SW480 (cell line): ENCODE data around the gene NKX1-2.

ENCODE experiments used
- DNase-seq: peaks from one replicate; pipeline ENCODE4 v3.0.0-alpha.2; 2016; ENCODE audit warnings: low spot score

Gene NKX1-2

GRCh38 chr10:124450012-124450782 is at the start of gene NKX1-2:
NKX1-2 (minus strand) TSS chr10:124450035; CDS start chr10:124449943, 92 bp downstream.
- no peak for DNase-seq

GRCh38 chr10:124498056-124498455 is 48.2 kb upstream of the NKX1-2 start:
- no peak for DNase-seq

GRCh38 chr10:124497196-124497881 is 47.5 kb upstream of the NKX1-2 start:
- no peak for DNase-seq

DNA sequence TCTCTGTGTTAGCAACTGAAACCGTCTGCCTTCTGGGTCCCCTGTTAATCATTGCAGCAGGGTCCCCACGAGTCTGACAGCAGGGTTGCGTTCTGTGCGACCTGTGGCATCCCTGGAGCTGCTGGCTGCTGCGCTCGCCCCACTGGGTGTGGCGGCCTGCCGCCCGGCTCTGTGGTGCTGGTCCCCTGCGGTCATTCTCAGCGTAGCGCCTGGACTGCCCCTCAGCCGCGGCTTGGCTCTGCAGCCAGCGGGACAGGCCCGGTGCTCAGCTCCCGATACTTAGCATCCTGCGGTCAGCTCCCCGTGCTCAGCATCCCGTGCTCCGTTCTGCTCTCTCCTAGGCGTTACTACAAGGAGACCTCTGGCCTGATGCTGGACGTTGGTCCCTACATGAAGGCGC is 46.8 kb upstream of the NKX1-2 start:
- no peak for DNase-seq

DNA sequence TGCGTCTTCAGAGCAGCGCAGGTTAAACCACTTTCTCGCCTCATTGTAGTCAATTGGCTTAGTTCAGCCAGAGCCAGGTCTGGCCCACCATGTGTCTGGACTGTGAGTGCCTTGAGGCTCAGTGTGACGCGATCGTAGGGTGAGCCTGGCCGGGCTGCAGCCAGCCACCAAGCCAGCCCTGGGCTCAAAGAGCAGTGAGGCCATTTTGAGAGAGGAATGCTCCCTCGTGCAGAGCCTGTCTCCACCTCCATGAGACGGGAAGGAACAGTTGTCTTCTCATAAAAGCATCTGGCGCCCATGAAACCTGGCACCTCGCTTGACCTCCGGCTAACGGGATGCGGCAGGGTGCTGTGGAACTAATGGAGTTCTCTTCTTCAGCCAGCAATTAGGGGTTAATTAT is 46.3 kb upstream of the NKX1-2 start:
- DNase-seq, result no peak

- no peak for DNase-seq
These were observed 45.9 kb upstream of the NKX1-2 start for GRCh38 chr10:124495725-124496124.

GRCh38 chr10:124495162-124495561 is 45.3 kb upstream of the NKX1-2 start:
- DNase-seq, result no peak

- DNase-seq, result no peak
These were observed 44.4 kb upstream of the NKX1-2 start for GRCh38 chr10:124494046-124494807.

DNA sequence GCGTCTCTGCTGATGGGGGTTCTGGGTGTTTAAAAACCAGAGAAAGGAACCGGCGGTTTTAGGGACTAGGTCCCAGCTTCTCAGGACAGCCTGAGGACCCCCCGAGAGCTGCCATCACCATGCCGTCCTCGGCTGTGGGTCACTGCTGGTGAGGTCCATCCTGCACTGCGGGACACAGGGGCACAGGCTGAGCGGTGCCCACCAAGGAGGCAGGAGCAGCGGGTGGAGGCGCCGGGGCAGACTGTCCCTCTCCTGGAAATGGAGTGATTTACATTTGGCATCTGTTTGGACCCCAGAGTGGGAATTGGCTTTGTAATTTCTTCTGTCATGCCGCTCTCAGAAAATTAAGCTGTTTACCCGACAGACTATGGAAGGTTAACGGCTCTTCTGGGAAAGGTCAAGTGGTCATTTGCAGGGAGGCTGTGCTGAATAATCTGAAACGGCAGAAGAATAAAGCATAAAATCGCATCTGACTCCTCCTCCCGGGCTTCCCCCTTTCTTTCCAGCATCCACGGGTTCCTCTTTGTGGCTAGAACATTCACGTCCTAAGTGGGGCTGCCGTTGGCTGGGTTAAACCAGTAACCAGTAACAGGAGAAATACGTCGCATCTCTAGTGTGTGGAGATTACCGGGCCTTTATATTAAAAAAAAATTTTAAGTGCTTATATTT is 43.5 kb upstream of the NKX1-2 start:
- no peak for DNase-seq

DNA sequence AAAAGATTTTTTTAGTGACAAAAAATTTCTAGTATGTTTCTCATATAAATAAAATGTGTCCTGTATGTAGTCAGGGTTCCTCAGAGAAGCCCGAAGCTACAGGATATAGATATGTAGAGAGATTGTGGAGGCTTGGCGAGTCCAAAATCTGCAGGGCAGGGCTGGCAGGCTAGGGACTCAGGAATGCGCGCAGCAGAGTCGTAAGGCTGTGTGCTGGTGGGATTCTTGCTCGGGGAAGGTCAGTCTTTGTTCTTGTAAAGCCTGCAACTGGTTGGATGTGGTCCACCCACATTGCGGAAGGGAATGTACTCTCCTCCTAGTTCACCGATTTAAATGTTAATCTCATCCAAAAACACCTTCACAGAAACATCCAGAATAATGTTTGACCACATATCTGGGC is 42.4 kb upstream of the NKX1-2 start:
- no peak for DNase-seq

DNA sequence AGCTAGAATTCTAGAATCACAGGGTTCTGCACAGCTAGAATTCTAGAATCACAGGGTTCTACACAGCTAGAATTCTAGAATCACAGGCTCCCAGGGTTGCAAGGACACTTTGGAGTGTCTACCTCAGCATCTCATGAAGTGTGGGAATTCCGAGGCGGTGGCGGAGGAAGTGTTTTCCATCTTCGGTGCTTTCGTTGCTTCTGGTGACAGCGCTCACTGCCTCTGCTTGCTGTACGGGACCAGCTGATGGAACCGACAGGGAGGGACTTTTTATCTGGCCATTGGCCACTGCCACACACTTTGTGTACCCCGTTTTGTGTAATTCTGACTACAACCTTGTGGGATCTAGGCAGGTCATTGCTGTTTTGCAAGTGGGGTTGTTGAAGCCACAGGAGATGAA is 41.3 kb upstream of the NKX1-2 start:
- no peak for DNase-seq

- DNase-seq, result no peak
These were observed 36.8 kb upstream of the NKX1-2 start for GRCh38 chr10:124486635-124487034.

GRCh38 chr10:124484661-124485060 is 34.8 kb upstream of the NKX1-2 start:
- DNase-seq, result no peak

DNA sequence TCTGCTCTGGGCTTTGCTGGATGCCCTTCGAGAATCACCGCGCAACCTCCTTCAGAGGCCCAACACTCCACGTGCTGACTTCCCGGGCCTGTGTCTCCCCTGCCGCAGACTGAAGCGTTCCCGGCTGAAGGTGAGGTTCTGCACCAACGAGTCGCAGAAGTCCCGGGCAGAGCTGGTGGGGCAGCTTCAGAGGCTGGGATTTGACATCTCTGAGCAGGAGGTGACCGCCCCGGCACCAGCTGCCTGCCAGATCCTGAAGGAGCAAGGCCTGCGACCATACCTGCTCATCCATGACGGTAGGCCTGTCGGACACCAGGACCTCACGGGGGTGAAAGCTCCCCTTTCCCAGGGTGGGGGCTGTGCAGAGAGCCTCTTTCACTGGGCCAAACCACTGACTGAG is 34.2 kb upstream of the NKX1-2 start:
- no peak for DNase-seq

DNA sequence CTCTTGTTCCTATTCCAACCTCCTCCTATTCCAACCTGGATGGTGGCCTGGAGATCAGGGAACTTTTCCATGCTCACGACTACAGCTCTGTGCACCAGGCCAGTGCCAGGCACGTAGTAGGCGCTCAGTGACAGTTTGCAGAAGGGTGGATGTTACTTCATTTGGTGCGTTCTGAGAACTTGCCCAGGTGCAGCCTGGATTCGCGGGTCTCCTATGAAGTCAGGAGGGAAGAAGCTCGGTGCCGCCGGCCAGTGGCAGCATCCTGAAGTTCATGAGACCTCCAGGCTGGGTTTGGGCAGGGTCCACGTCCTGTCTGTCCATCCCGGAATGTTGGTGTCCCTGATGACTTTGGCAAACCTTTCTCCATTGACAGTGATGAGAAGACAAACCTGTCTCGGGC is 33.0 kb upstream of the NKX1-2 start:
- no peak for DNase-seq

- DNase-seq, result no peak
These were observed 32.5 kb upstream of the NKX1-2 start for GRCh38 chr10:124482236-124482800.

DNA sequence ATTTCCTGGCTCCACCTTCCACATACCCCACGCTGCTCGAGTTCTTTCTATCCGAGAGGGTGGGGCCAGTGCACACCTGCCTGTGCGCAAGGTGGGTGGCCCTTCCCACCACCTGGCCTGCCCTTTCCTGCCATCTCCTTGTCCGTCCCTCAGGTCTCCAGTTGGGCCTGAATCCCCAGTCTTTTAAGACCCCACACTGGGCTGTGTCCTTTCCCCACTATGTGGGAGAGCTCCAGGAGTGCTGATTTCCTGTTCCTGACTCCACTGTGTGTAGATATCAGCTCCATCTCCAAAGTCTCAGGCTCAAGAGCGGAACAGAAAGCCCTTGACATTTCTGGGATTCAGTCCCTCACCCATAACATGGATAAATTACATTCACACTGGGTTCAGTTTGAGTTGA is 31.9 kb upstream of the NKX1-2 start:
- no peak for DNase-seq

GRCh38 chr10:124480860-124481259 is 31.0 kb upstream of the NKX1-2 start:
- DNase-seq, result no peak

DNA sequence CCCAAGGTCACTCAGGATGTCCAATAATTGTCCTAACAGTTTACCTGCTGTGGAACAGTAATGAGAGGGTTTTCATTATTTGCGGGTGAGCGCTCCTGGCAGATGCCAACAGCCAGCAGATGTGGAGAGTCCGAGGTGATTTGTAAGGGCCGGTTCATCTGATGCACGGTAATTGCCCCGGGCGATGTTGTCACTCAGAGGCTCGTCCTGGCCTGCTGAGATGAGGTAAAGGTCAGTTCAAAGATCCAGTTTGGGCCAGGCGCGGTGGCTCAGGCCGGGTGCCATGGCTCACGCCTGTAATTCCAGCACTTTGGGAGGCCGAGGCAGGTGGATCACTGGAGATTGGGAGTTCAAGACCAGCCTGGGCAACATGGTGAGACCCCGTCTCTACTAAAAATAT is 28.7 kb upstream of the NKX1-2 start:
- DNase-seq, result no peak

GRCh38 chr10:124477614-124478363 is 28.0 kb upstream of the NKX1-2 start:
- no peak for DNase-seq

GRCh38 chr10:124476043-124476725 is 26.3 kb upstream of the NKX1-2 start:
- no peak for DNase-seq
